A375 (cell line): Measurements from ENCODE around the gene IFNL1. TPM values are rescaled to one million over a fixed set of nuclear protein-coding genes. Genes with fewer than 3 reads are reported as not detected.

Source experiments
- small RNA-seq: library from RNA; depleted of rRNA; stranded (forward); fragments of <200 nt; gene quantifications from one replicate; pipeline ENCODE3, GENCODE V24; 2014
- total RNA-seq: library from RNA; depleted of rRNA; stranded (reverse); fragments of >200 nt; shearing (Covaris generic); gene quantifications from 2 replicates; pipeline ENCODE4 v1.2.3, GENCODE V29; 2014; rRNA removed

The IFNL1 gene
- not detected in 2 replicates for total RNA-seq

DNA sequence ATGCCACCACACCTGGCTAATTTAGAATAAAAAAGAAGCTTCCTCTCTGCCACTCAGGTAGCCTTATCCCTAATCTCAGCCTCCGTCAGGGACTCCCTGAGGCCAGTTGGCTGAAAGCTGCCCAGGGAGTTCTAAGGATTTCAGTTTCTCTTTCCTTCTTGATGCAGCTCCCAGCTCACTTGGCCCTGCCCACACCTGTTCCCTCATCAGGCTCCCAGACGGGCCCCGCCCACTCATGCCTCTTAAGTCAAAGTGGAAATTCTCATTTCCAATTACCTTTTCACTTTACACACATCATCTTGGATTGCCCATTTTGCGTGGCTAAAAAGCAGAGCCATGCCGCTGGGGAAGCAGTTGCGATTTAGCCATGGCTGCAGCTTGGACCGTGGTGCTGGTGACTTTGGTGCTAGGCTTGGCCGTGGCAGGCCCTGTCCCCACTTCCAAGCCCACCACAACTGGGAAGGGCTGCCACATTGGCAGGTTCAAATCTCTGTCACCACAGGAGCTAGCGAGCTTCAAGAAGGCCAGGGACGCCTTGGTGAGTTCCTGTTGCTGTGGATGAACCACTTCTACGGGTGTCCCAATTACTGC, at the start of gene IFNL1:
IFNL1 (plus strand) TSS at position 353 of the 591 bp plus-strand sequence; CDS start at position 368, 15 bp downstream.

DNA sequence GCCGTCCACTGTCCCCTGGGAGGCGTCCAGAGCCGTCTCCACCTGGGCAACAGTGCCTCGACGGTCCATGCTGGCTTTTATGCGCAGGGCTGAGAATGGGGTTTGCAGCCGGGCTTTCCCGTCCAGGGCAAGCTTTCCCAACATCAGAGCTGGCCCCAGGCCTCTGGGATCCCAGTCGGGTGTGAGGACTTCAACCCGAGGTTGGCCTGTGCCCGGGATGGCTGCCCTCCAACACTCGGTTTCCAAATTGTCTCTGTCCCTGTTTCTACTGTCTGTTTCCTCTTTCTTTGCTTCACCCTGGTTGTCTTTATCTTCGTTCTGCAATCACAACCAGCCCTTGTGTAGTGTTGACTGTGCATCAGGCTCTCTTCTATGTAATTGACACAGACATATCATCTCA, 47.4 kb upstream of the IFNL1 start, which contains the start of gene IFNL4:
IFNL4 (minus strand) TSS at position 51 of the 400 bp plus-strand sequence.

GRCh38 chr19:39268085-39268484, 28.1 kb upstream of the IFNL1 start, which contains the start of gene IFNL2:
TSS of gene IFNL2 (plus strand) at chr19:39268396. CDS start at chr19:39268569, 173 bp downstream.

GRCh38 chr19:39341719-39342604, 45.8 kb downstream of the IFNL1 start, which contains the start of gene SAMD4B:
TSS of gene SAMD4B (plus strand) at chr19:39342421. CDS start at chr19:39356894, 14,473 bp downstream.

Small RNA genes within 50 kb of the gene (small RNA-seq; reads per million reads assigned to genes)
- 0.13 reads per million for gene AC011445.2

Other genes starting within 250 kb of the IFNL1 start
- gene ACP7, start 212.0 kb upstream of the IFNL1 start, total RNA-seq = not detected in 2 replicates
- gene PAK4, start 170.6 kb upstream of the IFNL1 start, total RNA-seq = 8.4 and 13.1 TPM in 2 replicates
- not detected in 2 replicates for gene NCCRP1, start 99.4 kb upstream of the IFNL1 start, total RNA-seq
- gene SYCN, start 92.1 kb upstream of the IFNL1 start, total RNA-seq = not detected in 2 replicates
- gene IFNL3, start 51.4 kb upstream of the IFNL1 start, total RNA-seq = not detected in 2 replicates
- gene IFNL4, start 47.6 kb upstream of the IFNL1 start, total RNA-seq = not detected in 2 replicates
- not detected in 2 replicates for gene IFNL2, start 28.0 kb upstream of the IFNL1 start, total RNA-seq
- 2.1 and 2.9 TPM in 2 replicates for gene LRFN1, start 24.5 kb downstream of the IFNL1 start, total RNA-seq
- 1.0 and 1.1 TPM in 2 replicates for gene GMFG, start 39.6 kb downstream of the IFNL1 start, total RNA-seq
- 73.5 and 85.9 TPM in 2 replicates for gene SAMD4B, start 46.0 kb downstream of the IFNL1 start, total RNA-seq
- 50.4 and 55.1 TPM in 2 replicates for gene PAF1, start 94.7 kb downstream of the IFNL1 start, total RNA-seq
- 25.3 and 27.4 TPM in 2 replicates for gene MED29, start 95.0 kb downstream of the IFNL1 start, total RNA-seq
- 3.4 and 8.8 TPM in 2 replicates for gene ZFP36, start 110.4 kb downstream of the IFNL1 start, total RNA-seq
- gene PLEKHG2, start 116.3 kb downstream of the IFNL1 start, total RNA-seq = 20.6 and 25.9 TPM in 2 replicates
- gene RPS16, start 139.5 kb downstream of the IFNL1 start, total RNA-seq = 587 and 846 TPM in 2 replicates
- gene SUPT5H, start 149.2 kb downstream of the IFNL1 start, total RNA-seq = 103 and 121 TPM in 2 replicates
- 162 and 166 TPM in 2 replicates for gene TIMM50, start 184.4 kb downstream of the IFNL1 start, total RNA-seq
- 5.8 and 7.8 TPM in 2 replicates for gene DLL3, start 202.5 kb downstream of the IFNL1 start, total RNA-seq
- not detected in 2 replicates for gene SELENOV, start 218.7 kb downstream of the IFNL1 start, total RNA-seq
- 7.3 and 11.8 TPM in 2 replicates for gene EID2B, start 236.4 kb downstream of the IFNL1 start, total RNA-seq
- 21.1 and 22.3 TPM in 2 replicates for gene EID2, start 243.8 kb downstream of the IFNL1 start, total RNA-seq